ENCODE results near the gene KCNJ18. TPM values are rescaled to one million over a fixed set of nuclear protein-coding genes. Genes with fewer than 3 reads are reported as not detected.
"Not testable (repeated sequence)": the region's sequence is repeated elsewhere in the genome, so short reads cannot be mapped to it uniquely, and the experiment has no call there.

The KCNJ18 gene
- polyA plus RNA-seq, 6 donors from 2014 or later, result not detected

- not testable (repeated sequence) for H3K4me1 Mint-ChIP-seq; DNase-seq; H3K4me3 Mint-ChIP-seq; H3K27me3 Mint-ChIP-seq; ATAC-seq (ENCODE audit: low read depth in 2 of 2)
- H3K9me3 Mint-ChIP-seq, result peaks cover 0 to 41% (median 24%) of the 10 kb centered on the region in 7 donors
- peak overlapping the region in 1 of 6 donors; percentile 47 for H3K27ac Mint-ChIP-seq
- peaks cover 0 to 14% of the 10 kb centered on the region in 2 donors for H3K36me3 Mint-ChIP-seq
Measured at GRCh38 chr17:21675739-21676130, 16.6 kb upstream of the KCNJ18 start.

- Mint-ChIP-seq H3K4me3 (peak overlapping the region in 1 of 8 donors; percentile 66), H3K27ac (no peak overlapping the region)
Measured at GRCh38 chr17:21676281-21677111, 15.8 kb upstream of the KCNJ18 start.

GRCh38 chr17:21677126-21677910 is 15.0 kb upstream of the KCNJ18 start:
- no peaks in the 10 kb centered on the region for H3K27me3 Mint-ChIP-seq
- H3K4me1 Mint-ChIP-seq, result peaks cover 0 to 4% (median 0%) of the 10 kb centered on the region in 3 donors
- ATAC-seq (ENCODE audit: low read depth in 2 of 2) (no peak), DNase-seq (no peak)
- H3K27ac Mint-ChIP-seq, result no peak overlapping the region
- no peak overlapping the region for H3K4me3 Mint-ChIP-seq
- peaks cover 0 to 14% of the 10 kb centered on the region in 2 donors for H3K36me3 Mint-ChIP-seq
- H3K9me3 Mint-ChIP-seq, result peaks cover 0 to 41% (median 24%) of the 10 kb centered on the region in 7 donors

More at GRCh38 chr17:21676281-21677111, 15.8 kb upstream of the KCNJ18 start:
- H3K27me3 Mint-ChIP-seq, result no peaks in the 10 kb centered on the region
- peaks cover 0 to 4% (median 0%) of the 10 kb centered on the region in 3 donors for H3K4me1 Mint-ChIP-seq
- peaks cover 0 to 14% of the 10 kb centered on the region in 2 donors for H3K36me3 Mint-ChIP-seq
- DNase-seq (no peak), ATAC-seq (ENCODE audit: low read depth in 2 of 2) (no peak)
- H3K9me3 Mint-ChIP-seq, result peaks cover 0 to 41% (median 24%) of the 10 kb centered on the region in 7 donors

GRCh38 chr17:21677911-21678310 is 14.4 kb upstream of the KCNJ18 start:
- no peak for ATAC-seq (ENCODE audit: low read depth in 2 of 2)
- DNase-seq, result no peak
- peaks cover 0 to 4% (median 0%) of the 10 kb centered on the region in 3 donors for H3K4me1 Mint-ChIP-seq
- peaks cover 0 to 46% (median 24%) of the 10 kb centered on the region in 7 donors for H3K9me3 Mint-ChIP-seq
- no peaks in the 10 kb centered on the region for H3K27me3 Mint-ChIP-seq
- H3K27ac Mint-ChIP-seq, result no peak overlapping the region
- peaks cover 0 to 14% of the 10 kb centered on the region in 2 donors for H3K36me3 Mint-ChIP-seq
- H3K4me3 Mint-ChIP-seq, result no peak overlapping the region

- Mint-ChIP-seq H3K4me1 (peaks cover 0 to 4% (median 0%) of the 10 kb centered on the region in 3 donors), H3K9me3 (peaks cover 0 to 40% (median 19%) of the 10 kb centered on the region in 7 donors), H3K27ac (peak overlapping the region in 1 of 6 donors; percentile 26), H3K27me3 (no peaks in the 10 kb centered on the region), H3K4me3 (no peak overlapping the region), H3K36me3 (peaks cover 0 to 14% of the 10 kb centered on the region in 2 donors)
- ATAC-seq (ENCODE audit: low read depth in 2 of 2) (no peak), DNase-seq (no peak)
Measured at GRCh38 chr17:21678393-21679081, 13.8 kb upstream of the KCNJ18 start.

GRCh38 chr17:21679256-21680146 is 12.8 kb upstream of the KCNJ18 start:
- Mint-ChIP-seq H3K27ac (no peak overlapping the region), H3K36me3 (peaks cover 0 to 14% of the 10 kb centered on the region in 2 donors), H3K9me3 (peaks cover 0 to 32% (median 19%) of the 10 kb centered on the region in 7 donors), H3K27me3 (no peaks in the 10 kb centered on the region), H3K4me3 (no peak overlapping the region), H3K4me1 (peaks cover 0 to 4% (median 0%) of the 10 kb centered on the region in 3 donors)
- ATAC-seq (ENCODE audit: low read depth in 2 of 2), result no peak
- DNase-seq, result no peak

- H3K4me1 Mint-ChIP-seq, result peaks cover 0 to 4% (median 0%) of the 10 kb centered on the region in 3 donors
- no peak for ATAC-seq (ENCODE audit: low read depth in 2 of 2)
Measured at GRCh38 chr17:21680366-21680765, 12.0 kb upstream of the KCNJ18 start.

GRCh38 chr17:21680850-21681351 is 11.4 kb upstream of the KCNJ18 start:
- peaks cover 0 to 14% of the 10 kb centered on the region in 2 donors for H3K36me3 Mint-ChIP-seq
- H3K4me3 Mint-ChIP-seq; H3K4me1 Mint-ChIP-seq; H3K27me3 Mint-ChIP-seq; DNase-seq; H3K27ac Mint-ChIP-seq; ATAC-seq (ENCODE audit: low read depth in 2 of 2): not testable (repeated sequence)
- peaks cover 0 to 24% (median 14%) of the 10 kb centered on the region in 7 donors for H3K9me3 Mint-ChIP-seq

More at GRCh38 chr17:21680366-21680765, 12.0 kb upstream of the KCNJ18 start:
- H3K4me3 Mint-ChIP-seq, result peak overlapping the region in 1 of 8 donors; percentile 50
- H3K27ac Mint-ChIP-seq, result no peak overlapping the region
- DNase-seq, result no peak
- no peaks in the 10 kb centered on the region for H3K27me3 Mint-ChIP-seq
- peaks cover 0 to 30% (median 16%) of the 10 kb centered on the region in 7 donors for H3K9me3 Mint-ChIP-seq
- H3K36me3 Mint-ChIP-seq, result peaks cover 0 to 14% of the 10 kb centered on the region in 2 donors

- H3K9me3 Mint-ChIP-seq, result peaks cover under 1 to 26% (median 14%) of the 10 kb centered on the region in 7 donors
- ATAC-seq (ENCODE audit: low read depth in 2 of 2); DNase-seq; H3K27me3 Mint-ChIP-seq; H3K27ac Mint-ChIP-seq; H3K4me3 Mint-ChIP-seq; H3K4me1 Mint-ChIP-seq: not testable (repeated sequence)
- peaks cover 0 to 12% of the 10 kb centered on the region in 2 donors for H3K36me3 Mint-ChIP-seq
Measured at GRCh38 chr17:21681576-21681975, 10.7 kb upstream of the KCNJ18 start.

GRCh38 chr17:21682130-21682529 is 10.2 kb upstream of the KCNJ18 start:
- H3K9me3 Mint-ChIP-seq, result peaks cover 6 to 27% (median 12%) of the 10 kb centered on the region in 7 donors
- not testable (repeated sequence) for H3K4me3 Mint-ChIP-seq, H3K36me3 Mint-ChIP-seq

GRCh38 chr17:21683142-21683712 is 9.1 kb upstream of the KCNJ18 start:
- DNase-seq; H3K27ac Mint-ChIP-seq; H3K27me3 Mint-ChIP-seq; ATAC-seq (ENCODE audit: low read depth in 2 of 2); H3K4me3 Mint-ChIP-seq; H3K4me1 Mint-ChIP-seq; H3K36me3 Mint-ChIP-seq: not testable (repeated sequence)
- peaks cover 3 to 19% (median 8%) of the 10 kb centered on the region in 7 donors for H3K9me3 Mint-ChIP-seq

More at GRCh38 chr17:21682130-21682529, 10.2 kb upstream of the KCNJ18 start:
- not testable (repeated sequence) for H3K4me1 Mint-ChIP-seq; DNase-seq; ATAC-seq (ENCODE audit: low read depth in 2 of 2); H3K27ac Mint-ChIP-seq; H3K27me3 Mint-ChIP-seq

- H3K4me3 Mint-ChIP-seq; H3K4me1 Mint-ChIP-seq; H3K36me3 Mint-ChIP-seq; H3K27ac Mint-ChIP-seq; DNase-seq; ATAC-seq (ENCODE audit: low read depth in 2 of 2); H3K27me3 Mint-ChIP-seq: not testable (repeated sequence)
- H3K9me3 Mint-ChIP-seq, result peaks cover 3 to 19% (median 7%) of the 10 kb centered on the region in 7 donors
Measured at GRCh38 chr17:21683897-21684296, 8.4 kb upstream of the KCNJ18 start.
